Spleen (tissue), 11 donors: ENCODE data around the gene TBL3. TPM values are rescaled to one million over a fixed set of nuclear protein-coding genes. Genes with fewer than 3 reads are reported as not detected.

ENCODE experiments used
- DNase-seq: peaks from one replicate; pipeline ENCODE4 v3.0.0-alpha.2; 2020
- H3K27ac ChIP-seq, 8 donors: fragments of 200-600 bp; sonication (generic) in 7 of 8; 1 replicate in 4 of 8; 2 replicates in 4 of 8; pipeline versions ENCODE4 v1.5.0 to v1.8.0; 2016 to 2021; ENCODE audit warnings: inconsistent platforms in 4 of 8, mild to moderate bottlenecking in 4 of 8, moderate library complexity in 1 of 8
- H3K27me3 ChIP-seq, 7 donors: fragments of 200-600 bp; sonication (generic) in 6 of 7; replicated peaks in 1 of 7; 1 replicate in 4 of 7; 2 replicates in 3 of 7; pipeline versions ENCODE4 v1.5.0 to v1.8.0; 2016 to 2021; ENCODE audit warnings: inconsistent platforms in 3 of 7, mild to moderate bottlenecking in 1 of 7
- H3K36me3 ChIP-seq, 6 donors: fragments of 200-600 bp; sonication (generic) in 5 of 6; 1 replicate in 4 of 6; 2 replicates in 2 of 6; pipeline versions ENCODE4 v1.5.0 to v1.8.0; 2016 to 2021; ENCODE audit warnings: inconsistent platforms in 2 of 6
- H3K4me1 ChIP-seq, 6 donors: fragments of 200-600 bp; sonication (generic) in 5 of 6; 1 replicate in 3 of 6; 2 replicates in 3 of 6; pipeline versions ENCODE4 v1.5.0 to v1.8.0; 2016 to 2021; ENCODE audit warnings: inconsistent platforms in 3 of 6
- H3K4me3 ChIP-seq, 8 donors: fragments of 200-600 bp; sonication (generic) in 7 of 8; 1 replicate in 4 of 8; 2 replicates in 4 of 8; pipeline versions ENCODE4 v1.5.0 to v1.8.0; 2016 to 2021; ENCODE audit warnings: inconsistent platforms in 4 of 8, mild to moderate bottlenecking in 4 of 8, moderate library complexity in 2 of 8
- H3K9me3 ChIP-seq, 8 donors: fragments of 200-600 bp; sonication (generic) in 7 of 8; 1 replicate in 4 of 8; 2 replicates in 4 of 8; pipeline versions ENCODE4 v1.5.0 to v1.8.0; 2016 to 2021; ENCODE audit warnings: inconsistent platforms in 4 of 8
- CTCF ChIP-seq, 11 experiments: fragments of 200-600 bp in 7 of 11; fragments of 450-650 bp in 4 of 11; sonication (generic) in 4 of 11; IDR thresholded peaks in 8 of 11; conservative IDR thresholded peaks in 3 of 11; 1 replicate in 7 of 11; 2 replicates in 4 of 11; pipeline versions ENCODE4 v1.4.0 to v1.8.0; 2016 to 2021; ENCODE audit warnings: antibody characterized with exemption in 11 of 11, inconsistent platforms in 4 of 11, mild to moderate bottlenecking in 1 of 11
- POLR2A ChIP-seq, 3 donors: fragments of 450-650 bp; IDR thresholded peaks; one replicate each; pipeline ENCODE4 v1.5.1; 2017; ENCODE audit warnings: antibody characterized with exemption in 3 of 3, mild to moderate bottlenecking in 1 of 3
- POLR2AphosphoS5 ChIP-seq, 3 donors: sonication (generic); formaldehyde crosslinking; IDR thresholded peaks; one replicate each; pipeline ENCODE4 v1.5.1; 2017; ENCODE audit warnings: antibody characterized with exemption in 3 of 3
- WGBS, 5 donors: extraction: QIAGEN DNeasy Blood & Tissue Kit in 3 of 5; methylation state at CpG; one replicate each; pipeline versions ENCODE4 v1.1.5 to v1.1.7; 2013 to 2018; 5-methylcytosine and 5-hydroxymethylcytosine counted together
- intact Hi-C: fragments of 100-400 bp; cut with DNase I; formaldehyde crosslinking; loops from one replicate; pipeline ENCODE4 v1.15.0; 2023; ENCODE audit warnings: low total_unique reads
- polyA plus RNA-seq, 3 donors: library from polyadenylated mRNA; stranded (reverse); fragments of 200-250 nt; gene quantifications; one replicate each; pipeline ENCODE4 v1.2.1, GENCODE V29; 2013
- total RNA-seq, 7 donors: library from RNA; depleted of rRNA in 3 of 7; stranded (reverse); fragments of >200 nt in 3 of 7; fragmentation: NEBNext Ultra II Directional in 4 of 7; extraction: Animal tissue kit (Norgen Biotek cat#: 25700) in 4 of 7; gene quantifications; one replicate each; pipeline versions ENCODE4 v1.1.0 to v1.2.1, GENCODE V29; 2016 to 2021
- donor health status: healthy with polysubstance abuse.
- donor health status: DM: no; HTN: no; CAD: no; lungs with moderate emphysema.
- donor health status: DM: no; HTN: no; CAD: no.
- donor health status: Bipolar disorder and iron deficiency.
- donor health status: healthy.
- donor health status: DM: no; HTN: no; CAD: no.
- donor health status: DM: yes; HTN: yes; CAD: no.

The TBL3 gene
- total and polyA plus RNA-seq, 10 donors = 20.6 to 54.2 (median 29.3) TPM

DNA sequence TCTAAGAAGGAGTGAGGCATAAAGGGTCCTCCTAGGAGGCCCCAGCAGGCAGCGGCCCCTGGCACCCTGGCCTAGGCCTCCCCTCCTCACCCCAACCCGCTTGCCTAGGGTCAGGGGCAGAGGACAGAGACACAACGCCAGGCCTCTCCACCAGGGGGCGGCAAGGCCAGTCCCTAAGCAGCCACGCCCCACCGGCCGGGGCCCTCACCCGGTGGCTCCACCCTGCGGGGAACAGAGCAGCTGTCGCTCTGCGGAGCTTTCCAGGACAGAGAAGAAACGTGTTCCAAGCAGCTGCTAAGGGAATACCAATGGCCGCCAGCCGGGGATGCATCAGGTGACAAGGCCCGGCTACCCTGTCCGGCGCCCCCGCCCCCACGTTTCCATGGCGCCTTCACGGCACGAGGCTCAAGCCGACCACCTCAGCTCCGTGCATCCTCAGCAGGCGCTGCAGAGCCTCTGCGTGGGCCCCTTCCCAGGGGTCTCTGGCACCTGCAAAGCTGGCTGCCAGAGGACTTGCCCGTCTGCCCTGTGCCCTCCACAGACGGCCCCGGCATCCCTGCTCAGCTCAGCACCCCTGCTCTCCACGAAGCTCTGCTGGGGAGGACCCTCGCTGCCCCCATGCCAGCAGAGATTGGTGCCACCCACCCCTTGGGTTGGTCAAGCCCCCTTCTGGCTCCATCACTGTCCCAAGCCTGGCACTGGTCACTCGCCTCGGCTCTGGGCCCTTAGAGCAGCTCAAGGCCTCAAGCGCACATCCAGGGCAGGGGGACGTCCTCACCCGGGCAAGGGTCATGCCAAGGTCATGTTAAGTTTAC is 32.2 kb downstream of the TBL3 start:
- no peaks in the 10 kb centered on the region for H3K9me3 ChIP-seq
- DNase-seq = peak; percentile 97
- peaks cover 48 to 76% (median 59%) of the 10 kb centered on the region in 6 donors for H3K4me1 ChIP-seq
- peak overlapping the region in 4 of 8 donors; percentile 1 to 36 (median 9) for H3K4me3 ChIP-seq
- 36 to 52% (median 37%) methylated on average over 28 to 36 of the region's 36 CpGs for WGBS, 5 donors
- no peaks in the 10 kb centered on the region for H3K27me3 ChIP-seq
- intact Hi-C loops = no loop called here
- TF ChIP-seq POLR2A (IDR thresholded peaks at IDR 0.05) (no peak), CTCF (IDR thresholded peaks at IDR 0.05 in 8 of 11, conservative IDR thresholded peaks at IDR 0.05 in 3 of 11) (peak; percentile 85 to 97 (median 93)), POLR2AphosphoS5 (IDR thresholded peaks at IDR 0.05) (peak; percentile 53 to 83 (median 70))
- peak overlapping the region in 1 of 8 donors; percentile 2 for H3K27ac ChIP-seq
- peaks cover 5 to 64% (median 45%) of the 10 kb centered on the region in 6 donors for H3K36me3 ChIP-seq

- peak; percentile 76 for DNase-seq
- TF ChIP-seq POLR2AphosphoS5 (IDR thresholded peaks at IDR 0.05) = peak in 1 of 3 donors; percentile 49
- no peak for TF ChIP-seq CTCF (IDR thresholded peaks at IDR 0.05 in 8 of 11, conservative IDR thresholded peaks at IDR 0.05 in 3 of 11)
- peak overlapping the region in 5 of 8 donors; percentile 22 to 95 (median 49) for H3K27ac ChIP-seq
- H3K27me3 ChIP-seq = no peaks in the 10 kb centered on the region
- peaks cover 5 to 55% (median 36%) of the 10 kb centered on the region in 6 donors for H3K36me3 ChIP-seq
- peaks cover 48 to 72% (median 61%) of the 10 kb centered on the region in 6 donors for H3K4me1 ChIP-seq
- H3K9me3 ChIP-seq = no peaks in the 10 kb centered on the region
- H3K4me3 ChIP-seq = peak overlapping the region in 2 of 8 donors; percentile 12 to 35
- 55 to 67% (median 65%) methylated on average over 22 to 34 of the region's 34 CpGs for WGBS, 5 donors
- intact Hi-C loops = no loop called here
These were observed 33.1 kb downstream of the TBL3 start for GRCh38 chr16:2004795-2005517.

GRCh38 chr16:2005646-2006045 is 33.8 kb downstream of the TBL3 start:
- Histone ChIP-seq H3K4me1 (peaks cover 54 to 75% (median 68%) of the 10 kb centered on the region in 6 donors), H3K9me3 (no peaks in the 10 kb centered on the region), H3K36me3 (peaks cover 5 to 48% (median 29%) of the 10 kb centered on the region in 6 donors), H3K4me3 (peak overlapping the region in 1 of 8 donors; percentile 35), H3K27me3 (no peaks in the 10 kb centered on the region), H3K27ac (peak overlapping the region in 5 of 8 donors; percentile 23 to 95 (median 49))
- TF ChIP-seq POLR2A (IDR thresholded peaks at IDR 0.05) (no peak), POLR2AphosphoS5 (IDR thresholded peaks at IDR 0.05) (peak in 2 of 3 donors; percentile 49 to 61), CTCF (IDR thresholded peaks at IDR 0.05 in 8 of 11, conservative IDR thresholded peaks at IDR 0.05 in 3 of 11) (peak in 7 of 11 experiments; percentile 14 to 53 (median 33))
- intact Hi-C loops = no loop called here
- peak; percentile 82 for DNase-seq
- 34 to 52% (median 43%) methylated on average over 15 to 21 of the region's 21 CpGs for WGBS, 5 donors
